GM19468 (cell line): ENCODE measurements around the gene PPM1E.
"Not testable (repeated sequence)": the region's sequence is repeated elsewhere in the genome, so short reads cannot be mapped to it uniquely, and the experiment has no call there.

Experiments used
- ATAC-seq: cut with Tn5 transposase; IDR thresholded peaks from one replicate; pipeline ENCODE4 v1.9.1; 2021; ENCODE audit warnings: mild to moderate bottlenecking, moderate library complexity, moderate number of reproducible peaks; ENCODE audit not compliant: unreplicated experiment; ENCODE audit errors: extremely low read depth

PPM1E gene

GRCh38 chr17:58764373-58764772, 8.7 kb downstream of the PPM1E start:
- no peak for ATAC-seq

- ATAC-seq, result not testable (repeated sequence)
These were observed 22.8 kb downstream of the PPM1E start for GRCh38 chr17:58778482-58778881.

GRCh38 chr17:58779446-58779845, 23.8 kb downstream of the PPM1E start:
- ATAC-seq, result no peak

- no peak for ATAC-seq
These were observed 27.7 kb downstream of the PPM1E start for GRCh38 chr17:58783380-58783779.

- no peak for ATAC-seq
These were observed 29.4 kb downstream of the PPM1E start for GRCh38 chr17:58785097-58785496.

- no peak for ATAC-seq
These were observed 31.1 kb downstream of the PPM1E start for GRCh38 chr17:58786586-58787295.

- ATAC-seq, result no peak
These were observed 32.5 kb downstream of the PPM1E start for GRCh38 chr17:58788199-58788598.

- no peak for ATAC-seq
These were observed 33.5 kb downstream of the PPM1E start for GRCh38 chr17:58789160-58789559.

- no peak for ATAC-seq
These were observed 34.2 kb downstream of the PPM1E start for GRCh38 chr17:58789831-58790230.

GRCh38 chr17:58794508-58794907, 38.9 kb downstream of the PPM1E start:
- not testable (repeated sequence) for ATAC-seq

- ATAC-seq, result no peak
These were observed 46.5 kb downstream of the PPM1E start for GRCh38 chr17:58802188-58802587.

- no peak for ATAC-seq
These were observed 50.4 kb downstream of the PPM1E start for GRCh38 chr17:58806046-58806445.

- ATAC-seq, result no peak
These were observed 53.2 kb downstream of the PPM1E start for GRCh38 chr17:58808609-58809563.

- no peak for ATAC-seq
These were observed 53.9 kb downstream of the PPM1E start for GRCh38 chr17:58809564-58809936.

GRCh38 chr17:58811290-58811689, 55.6 kb downstream of the PPM1E start:
- ATAC-seq, result no peak

GRCh38 chr17:58813712-58814111, 58.1 kb downstream of the PPM1E start:
- no peak for ATAC-seq

GRCh38 chr17:58818654-58819053, 63.0 kb downstream of the PPM1E start:
- ATAC-seq, result no peak

- no peak for ATAC-seq
These were observed 66.7 kb downstream of the PPM1E start for GRCh38 chr17:58822148-58823050.

- ATAC-seq, result no peak
These were observed 67.4 kb downstream of the PPM1E start for GRCh38 chr17:58823051-58823525.

- ATAC-seq, result no peak
These were observed 73.6 kb downstream of the PPM1E start for GRCh38 chr17:58829172-58829637.
